ENCODE measurements around the gene POMC.
"Not testable (repeated sequence)": the region's sequence is repeated elsewhere in the genome, so short reads cannot be mapped to it uniquely, and the experiment has no call there.

Gene POMC

DNA sequence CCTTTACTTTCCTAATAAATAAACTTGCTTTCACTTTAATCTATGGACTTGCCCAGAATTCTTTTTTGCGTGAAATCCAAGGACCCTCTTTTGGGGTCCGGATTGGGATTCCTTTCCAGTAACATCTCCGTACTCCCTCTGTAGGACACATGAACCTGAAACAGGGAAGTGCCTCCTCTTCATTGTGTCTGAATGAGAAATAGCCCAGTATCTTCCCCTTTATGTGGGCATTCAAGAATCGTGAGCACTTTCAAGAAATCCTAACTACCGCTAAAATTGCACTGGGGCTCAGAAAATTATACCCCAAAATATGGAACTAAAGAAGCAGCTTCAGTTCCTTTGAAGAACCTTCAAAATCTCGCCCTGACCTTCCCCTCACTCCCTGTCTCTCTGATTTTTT is 7.8 kb upstream of the POMC start:
- DNase-seq, result no peak

DNA sequence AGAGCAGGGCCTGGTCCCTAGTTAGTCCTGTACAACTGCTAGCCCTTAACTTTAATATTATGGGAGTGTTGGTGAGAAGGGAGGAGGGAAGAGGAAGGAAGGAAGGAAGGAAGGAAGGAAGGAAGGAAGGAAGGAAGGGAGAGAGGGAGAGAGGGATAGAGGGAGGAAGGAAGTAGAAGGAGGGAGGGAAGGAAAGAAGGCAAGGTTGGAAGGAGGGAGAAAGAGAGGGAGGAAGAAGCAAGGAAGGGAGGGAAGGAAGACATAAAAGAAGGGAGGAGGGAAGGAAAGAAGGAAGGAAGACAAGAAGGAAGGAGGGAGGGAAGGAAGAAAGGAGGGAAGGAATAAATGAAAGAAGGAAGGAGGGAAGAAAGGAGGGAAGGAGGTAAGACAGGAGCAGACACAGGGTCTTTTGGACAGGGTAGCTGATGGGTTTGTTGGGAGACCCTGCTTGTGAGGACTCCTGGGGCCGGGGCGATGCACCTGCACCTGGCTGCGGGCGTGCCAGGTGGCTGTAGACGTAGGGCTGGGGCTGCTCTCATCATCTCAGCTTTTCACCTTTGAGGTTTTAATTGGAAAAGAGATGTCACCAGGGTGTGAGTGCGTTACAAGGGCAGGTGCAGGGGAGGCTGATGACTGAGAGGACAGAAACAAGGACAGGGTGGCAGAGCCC is 5.9 kb upstream of the POMC start:
- no peak for DNase-seq

DNA sequence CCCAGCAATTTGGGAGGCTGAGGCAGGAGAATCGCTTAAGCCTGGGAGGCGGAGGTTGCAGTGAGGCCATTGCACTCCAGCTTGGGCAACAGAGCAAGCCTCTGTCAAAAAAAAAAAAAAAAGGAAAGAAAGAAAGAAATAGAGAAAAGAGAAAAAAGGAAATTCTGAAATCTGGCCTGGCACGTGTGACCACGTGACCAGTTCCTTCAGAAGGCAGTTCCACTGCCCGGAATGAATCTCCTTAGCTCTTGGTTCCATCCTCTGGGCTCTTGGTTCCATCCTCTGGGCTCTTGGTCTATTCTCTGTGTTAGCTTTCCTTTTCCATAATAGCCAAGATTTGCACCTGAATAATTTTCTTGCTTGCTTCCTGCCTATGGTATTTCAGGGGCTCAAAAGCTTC is 5.3 kb upstream of the POMC start:
- DNase-seq, result no peak

DNA sequence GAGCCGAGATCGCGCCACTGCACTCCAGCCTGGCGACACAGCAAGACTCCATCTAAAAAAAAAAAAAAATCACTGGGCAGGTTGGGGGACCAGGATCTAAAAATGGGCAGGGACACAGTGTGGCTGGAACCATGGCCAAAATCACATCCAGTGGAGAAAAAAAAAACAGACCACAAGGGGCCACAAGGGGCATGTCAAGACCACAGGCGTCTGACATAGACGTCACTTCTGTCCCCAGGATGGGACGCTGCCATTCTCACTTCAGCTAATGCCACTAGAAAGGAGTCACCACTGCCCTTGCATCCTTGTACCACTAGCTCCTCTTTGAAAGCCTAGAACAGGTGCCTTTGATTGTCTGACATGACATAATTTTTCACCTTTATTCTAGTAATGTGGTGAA is 2.5 kb upstream of the POMC start:
- no peak for DNase-seq

DNA sequence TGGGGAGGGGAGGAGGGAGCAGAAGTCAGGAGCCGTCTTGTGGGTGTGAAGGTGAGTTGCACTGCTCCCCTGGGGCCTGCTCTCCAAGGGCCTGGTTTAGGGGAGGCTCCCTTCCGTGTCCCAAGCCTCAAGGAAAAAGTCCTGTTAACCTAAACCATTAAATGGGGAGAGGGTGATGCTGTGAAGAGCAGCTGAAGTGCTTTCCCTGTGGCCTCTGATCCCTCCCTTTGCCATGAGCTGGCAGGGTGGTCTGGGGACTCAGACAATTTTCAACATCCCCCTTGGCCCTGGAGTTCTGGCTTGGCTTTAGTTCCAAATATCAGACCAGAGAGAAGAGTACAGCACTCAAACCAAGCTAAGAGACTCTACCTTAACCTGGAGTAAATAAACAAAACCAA is 692 bp upstream of the POMC start:
- DNase-seq, result no peak

DNA sequence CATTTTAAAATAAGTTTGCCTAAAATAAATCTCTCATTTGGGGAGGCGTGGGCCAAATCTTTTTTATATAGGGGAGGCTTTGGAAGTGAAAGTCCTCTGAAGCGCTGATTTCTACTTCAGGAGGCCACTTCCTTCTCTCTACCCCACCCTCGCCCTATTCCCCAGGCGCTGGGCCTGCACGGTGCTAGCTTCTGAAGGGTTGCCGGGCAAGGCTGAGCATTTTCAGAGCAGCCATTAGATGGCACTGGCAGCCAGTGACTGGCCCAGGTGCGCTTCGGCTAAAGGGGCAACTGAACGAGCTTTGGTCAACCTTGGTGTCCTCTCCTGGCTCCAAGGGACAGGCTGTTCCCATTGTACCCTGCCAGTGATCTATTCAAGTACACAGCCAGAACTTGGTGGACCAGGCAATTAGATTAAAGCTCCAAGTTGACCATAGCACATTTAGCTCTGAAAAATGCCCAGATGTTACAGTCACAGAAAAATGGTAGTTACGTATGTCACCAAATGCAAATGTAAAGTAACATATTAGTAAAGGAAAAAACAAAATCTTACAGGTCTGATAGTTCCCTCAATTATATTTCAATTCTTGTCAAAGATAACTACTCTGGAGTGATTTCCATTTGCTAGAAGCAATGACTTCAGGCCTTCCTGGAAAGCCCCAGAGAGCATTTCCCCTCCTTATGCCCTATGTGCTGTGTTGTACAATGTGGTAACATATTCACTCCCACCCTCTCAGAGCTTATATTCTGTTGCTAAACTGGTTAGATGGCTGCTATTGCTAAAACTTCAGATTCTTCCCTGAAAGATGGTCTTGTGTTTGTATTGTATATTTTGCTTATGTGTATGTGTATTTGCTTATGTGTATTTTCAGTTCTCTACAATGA is 2.1 kb downstream of the POMC start:
- peak; percentile 48 to 72 for DNase-seq

DNA sequence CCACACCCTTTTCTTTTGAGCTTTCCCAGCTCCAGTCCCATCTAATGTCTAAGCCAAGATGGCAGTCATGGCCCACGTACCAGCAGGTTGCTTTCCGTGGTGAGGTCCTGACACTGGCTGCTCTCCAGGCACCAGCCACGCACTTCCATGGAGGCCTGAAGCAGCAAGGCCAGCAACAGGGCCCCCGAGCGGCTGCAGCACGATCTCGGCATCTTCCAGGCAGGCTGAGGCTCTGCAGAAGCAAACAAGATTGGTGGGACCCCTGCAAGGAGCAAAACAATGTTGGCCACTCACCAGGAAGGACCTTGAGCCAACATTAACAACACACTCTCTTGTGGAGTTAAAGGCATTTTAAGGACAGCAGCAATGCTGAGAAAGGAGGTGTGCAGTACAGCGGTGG is 3.8 kb downstream of the POMC start:
- DNase-seq, result no peak

DNA sequence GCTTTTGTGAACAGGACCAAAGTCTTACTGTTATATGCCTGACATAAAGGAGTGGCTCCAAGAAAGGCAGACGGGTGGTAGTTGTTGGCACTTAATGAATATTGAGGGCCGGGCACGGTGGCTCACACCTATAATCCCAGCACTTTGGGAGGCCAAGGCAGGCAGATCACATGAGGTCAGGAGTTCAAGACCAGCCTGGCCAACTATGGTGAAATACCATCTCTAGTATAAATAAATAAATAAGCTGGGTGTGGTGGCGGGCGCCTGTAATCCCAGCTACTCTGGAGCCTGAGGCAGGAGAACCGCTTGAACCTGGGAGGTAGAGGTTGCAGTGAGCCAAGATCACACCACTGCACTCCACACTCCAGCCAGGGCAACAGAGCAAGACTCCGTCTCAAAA is 6.3 kb downstream of the POMC start:
- DNase-seq, result not testable (repeated sequence)

DNA sequence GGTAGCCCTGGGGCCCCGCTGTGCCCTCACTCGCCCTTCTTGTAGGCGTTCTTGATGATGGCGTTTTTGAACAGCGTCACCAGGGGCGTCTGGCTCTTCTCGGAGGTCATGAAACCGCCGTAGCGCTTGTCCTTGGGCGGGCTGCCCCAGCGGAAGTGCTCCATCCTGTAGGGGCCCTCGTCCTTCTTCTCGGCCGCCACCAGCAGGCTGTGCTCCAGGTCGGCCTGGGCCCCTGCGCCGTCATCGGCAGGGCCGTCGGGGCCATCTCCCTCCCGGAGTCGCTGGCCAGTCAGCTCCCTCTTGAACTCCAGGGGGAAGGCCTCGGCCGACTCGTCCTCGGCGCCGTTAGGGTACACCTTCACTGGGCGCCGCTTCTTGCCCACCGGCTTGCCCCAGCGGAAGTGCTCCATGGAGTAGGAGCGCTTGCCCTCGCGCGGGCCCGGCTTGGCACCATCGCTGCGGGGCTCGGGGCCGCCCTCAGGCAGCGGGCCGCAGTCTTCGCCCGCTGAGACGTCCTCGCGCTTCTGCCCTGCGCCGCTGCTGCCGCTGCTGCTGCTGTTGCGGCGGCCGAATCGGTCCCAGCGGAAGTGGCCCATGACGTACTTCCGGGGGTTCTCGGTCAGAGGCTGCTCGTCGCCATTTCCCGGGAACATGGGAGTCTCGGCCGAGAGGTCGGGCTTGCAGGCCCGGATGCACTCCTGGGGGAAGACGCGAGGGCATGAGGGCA is 7.2 kb downstream of the POMC start:
- no peak for DNase-seq

DNA sequence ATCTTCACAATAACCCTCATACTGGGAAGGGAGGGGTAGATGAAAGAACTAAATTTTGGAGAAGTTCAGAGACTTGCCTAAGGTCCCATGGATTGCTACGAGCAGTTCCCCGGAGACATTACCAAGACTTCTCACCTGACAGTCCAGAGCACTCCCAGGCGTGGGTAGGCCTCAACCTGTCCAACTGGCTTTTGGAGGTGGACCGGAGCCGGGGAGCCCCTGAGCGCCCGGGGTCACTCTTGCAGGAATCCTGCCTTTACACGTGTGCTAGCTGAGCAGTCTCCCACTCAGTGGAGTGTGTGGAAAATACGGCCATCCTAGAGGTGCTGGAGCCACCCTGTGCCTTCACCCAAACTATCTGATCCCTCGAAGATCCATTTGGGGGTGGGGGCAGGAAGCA is 8.0 kb downstream of the POMC start:
- no peak for DNase-seq

DNA sequence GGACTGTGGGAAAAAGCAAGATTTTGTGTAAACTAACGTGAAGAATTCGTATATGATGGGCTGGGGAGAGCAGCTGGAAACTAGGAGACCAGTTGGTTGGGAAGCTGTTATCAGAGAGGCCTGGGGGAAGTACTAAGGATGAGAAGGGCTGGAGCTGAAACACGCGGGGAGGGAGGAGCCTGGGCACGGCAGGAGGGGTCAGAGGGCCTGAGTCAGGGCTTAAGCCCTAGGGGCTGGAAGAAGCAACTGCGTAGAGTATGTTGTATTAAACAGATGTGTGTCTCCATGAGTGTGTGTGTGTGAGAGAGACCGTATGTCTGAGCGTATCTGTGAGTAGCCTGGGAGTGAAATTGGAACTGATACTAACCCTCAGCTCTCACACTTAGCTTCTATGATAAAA is 8.4 kb downstream of the POMC start:
- DNase-seq, result no peak

DNA sequence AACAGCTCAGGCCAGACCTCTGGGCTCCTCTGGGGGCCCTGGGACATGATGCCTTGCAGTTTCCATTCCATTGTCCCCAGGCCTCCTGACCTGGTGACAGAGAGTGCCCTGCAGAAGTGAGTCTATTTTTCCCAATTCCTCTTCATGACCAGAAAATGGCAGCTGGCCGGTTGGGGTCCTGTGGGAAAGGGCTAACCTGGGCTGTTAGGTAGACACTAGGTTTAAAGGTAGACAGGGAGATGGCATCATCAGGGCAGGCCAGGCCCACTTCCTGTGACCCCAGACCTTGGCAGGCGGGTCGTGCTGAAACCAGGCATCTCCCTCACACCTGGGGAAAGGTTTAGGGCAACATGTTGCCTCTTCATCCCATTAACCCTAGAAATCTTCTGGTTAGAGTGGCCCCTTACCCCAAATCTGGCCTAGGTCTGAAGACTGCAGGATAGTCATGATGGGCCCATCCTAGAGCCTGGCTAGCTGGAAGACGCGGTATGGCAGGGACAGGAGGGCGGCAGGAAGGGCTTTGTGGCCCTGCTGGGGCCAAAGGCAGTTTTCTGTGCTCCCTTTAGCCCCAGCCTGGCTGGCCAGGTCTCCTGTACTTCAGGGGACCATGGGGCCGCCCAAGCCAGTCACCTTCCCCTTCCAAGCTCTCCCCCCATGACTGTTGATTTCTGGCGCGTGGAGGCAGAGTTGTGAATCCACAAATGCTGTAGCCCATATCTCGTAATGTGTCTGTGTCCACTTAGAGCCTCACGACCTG is 10.1 kb downstream of the POMC start:
- no peak for DNase-seq

DNA sequence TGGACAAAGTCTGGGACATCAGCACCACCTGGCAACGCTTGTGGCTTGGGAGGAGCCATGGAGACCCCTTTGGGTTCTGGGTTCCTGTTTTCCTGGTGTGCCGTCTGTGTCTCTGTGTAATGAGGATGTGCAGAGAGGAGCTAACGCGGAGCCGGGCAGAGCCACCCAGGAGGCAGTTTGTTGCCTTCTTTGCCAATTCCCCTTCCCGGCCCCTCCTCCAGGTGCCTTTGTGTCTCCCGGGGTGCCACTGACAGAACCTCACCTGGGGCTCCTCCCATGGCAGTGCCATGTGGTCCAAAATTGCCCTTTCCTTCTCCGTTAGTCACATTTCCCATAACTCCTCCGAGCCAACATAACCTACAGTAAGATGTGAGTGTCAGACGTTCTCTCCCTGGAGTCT is 13.0 kb downstream of the POMC start:
- DNase-seq, result no peak

DNA sequence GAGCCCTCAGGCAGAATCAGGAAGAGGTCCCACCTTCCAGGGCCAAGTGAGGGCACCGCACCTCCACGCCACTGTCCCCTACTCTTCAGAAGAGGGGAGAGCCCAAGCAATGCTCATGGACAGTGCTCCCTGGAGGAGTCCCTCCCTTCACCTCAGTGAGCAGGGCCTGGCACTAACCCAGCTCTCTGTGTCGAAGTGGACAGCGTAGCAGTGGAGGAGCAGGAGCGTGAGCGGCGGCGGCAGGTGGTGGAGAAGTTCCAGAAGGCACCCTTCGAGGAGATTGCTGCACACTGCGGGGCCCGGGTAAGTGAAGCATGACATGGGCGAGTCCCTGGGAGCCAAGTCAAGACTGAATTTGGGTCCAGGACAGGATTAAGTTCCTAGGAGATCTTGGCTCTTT is 16.7 kb downstream of the POMC start:
- no peak for DNase-seq

DNA sequence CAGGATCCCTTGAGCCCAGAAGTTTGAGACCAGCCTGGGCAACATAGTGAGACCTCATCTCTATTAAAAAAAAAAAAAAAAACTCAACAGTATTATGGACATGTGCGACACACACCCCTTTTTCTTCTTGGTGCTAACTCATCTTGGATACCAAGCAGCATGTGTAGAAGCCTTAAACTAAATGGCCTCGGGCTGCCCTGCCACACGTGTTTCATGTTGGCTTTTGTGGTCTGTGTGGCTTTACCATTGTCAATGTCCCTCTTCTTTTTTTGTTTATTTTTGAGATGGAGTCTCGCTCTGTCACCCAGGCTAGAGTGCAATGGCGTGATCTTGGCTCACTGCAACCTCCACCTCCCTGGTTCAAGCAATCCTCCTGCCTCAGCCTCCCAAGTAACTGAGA is 17.4 kb downstream of the POMC start:
- DNase-seq, result not testable (repeated sequence)

DNA sequence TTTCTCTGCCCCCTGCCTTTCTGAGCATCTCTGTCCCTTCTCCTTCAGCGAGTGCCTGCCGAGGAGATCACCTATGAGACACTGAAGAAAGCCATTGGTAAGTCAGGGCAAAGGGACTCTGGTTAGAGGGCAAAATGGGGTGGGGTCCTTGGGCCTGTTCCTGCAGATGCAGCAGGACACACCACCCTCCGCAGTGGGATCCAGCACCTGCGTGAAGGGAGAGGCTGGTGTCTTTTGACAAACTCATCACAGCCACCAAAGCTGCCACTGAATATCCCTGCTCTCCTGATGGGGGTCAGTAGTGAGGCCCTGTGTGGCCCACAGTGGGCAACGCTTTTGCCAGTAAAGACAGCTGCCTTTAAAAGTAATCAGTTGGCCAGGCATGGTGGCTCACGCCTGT is 18.7 kb downstream of the POMC start:
- DNase-seq, result no peak

DNA sequence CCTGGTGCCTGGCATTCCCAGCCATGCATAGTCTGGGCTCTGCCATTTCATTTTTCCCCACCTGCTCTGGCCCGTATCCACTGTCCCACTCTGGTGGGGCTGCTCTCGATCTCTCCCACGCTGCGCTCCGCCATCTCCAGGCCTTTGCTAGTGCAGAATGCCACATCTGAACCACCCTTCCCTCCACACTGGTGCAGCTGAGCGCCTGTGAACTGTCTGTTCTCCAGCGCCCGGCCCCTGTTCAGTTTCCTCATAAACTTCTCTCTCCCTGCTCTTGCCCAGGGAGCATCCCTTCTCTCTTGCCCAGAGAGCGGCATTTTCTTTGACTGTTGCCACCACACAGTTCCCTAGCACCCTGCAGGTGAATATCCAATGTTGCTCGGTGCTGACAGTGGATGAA is 21.5 kb downstream of the POMC start:
- no peak for DNase-seq

DNA sequence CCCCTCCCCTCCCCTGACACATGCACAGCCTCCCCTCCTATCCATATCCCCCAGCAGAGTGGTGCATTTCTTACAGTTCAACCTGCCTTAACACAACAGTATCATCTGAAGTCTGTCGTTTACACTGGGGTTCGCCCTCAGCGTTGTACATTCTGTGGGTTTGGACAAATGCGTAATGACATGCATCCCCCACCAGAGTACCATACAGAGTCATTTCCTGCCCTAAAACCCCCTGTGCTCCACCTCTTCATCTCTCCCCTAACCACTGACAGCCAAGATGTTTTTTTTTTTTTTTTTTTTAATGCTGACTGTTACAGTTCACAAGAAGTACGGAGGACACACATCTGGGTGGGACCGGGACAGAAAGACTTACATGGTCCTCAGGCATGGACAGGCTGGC is 22.6 kb downstream of the POMC start:
- DNase-seq, result no peak

DNA sequence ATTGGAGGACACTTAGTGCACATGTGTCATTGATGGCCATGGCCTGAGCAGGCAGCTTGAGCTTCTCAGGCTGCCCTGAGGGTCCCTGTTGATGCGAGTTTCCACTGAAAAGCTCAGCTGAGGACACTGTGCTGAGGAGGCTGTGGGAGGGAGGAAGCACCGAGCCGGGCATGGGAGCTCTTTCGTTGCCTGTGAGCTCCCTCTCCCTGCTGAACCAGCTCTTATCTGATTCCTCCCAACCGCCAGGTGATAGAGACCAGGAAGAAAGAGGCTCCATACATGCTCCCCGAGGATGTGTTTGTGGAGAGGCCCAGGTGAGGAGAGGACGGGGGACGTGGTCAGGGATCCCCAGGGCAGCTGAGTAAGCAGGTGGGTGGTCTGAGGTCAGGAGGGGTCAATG is 27.3 kb downstream of the POMC start:
- DNase-seq, result no peak

DNA sequence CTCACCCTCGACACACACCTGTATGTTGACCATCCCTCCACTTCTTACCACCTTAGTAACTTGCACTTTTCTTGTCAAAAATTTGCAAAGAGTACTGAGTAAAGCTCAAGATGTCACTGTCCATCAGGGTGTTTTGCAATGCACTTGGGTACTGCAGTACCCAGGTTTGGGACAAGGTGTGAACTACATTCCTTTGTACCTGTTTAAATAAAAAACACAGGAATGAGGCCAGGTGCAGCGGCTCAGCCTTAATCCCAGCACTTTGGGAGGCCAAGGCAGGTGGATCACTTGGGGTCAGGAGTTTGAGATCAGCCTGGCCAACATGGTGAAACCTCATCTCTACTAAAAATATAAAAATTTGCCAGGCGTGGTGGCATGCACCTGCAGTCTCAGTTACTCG is 27.8 kb downstream of the POMC start:
- DNase-seq, result not testable (repeated sequence)

DNA sequence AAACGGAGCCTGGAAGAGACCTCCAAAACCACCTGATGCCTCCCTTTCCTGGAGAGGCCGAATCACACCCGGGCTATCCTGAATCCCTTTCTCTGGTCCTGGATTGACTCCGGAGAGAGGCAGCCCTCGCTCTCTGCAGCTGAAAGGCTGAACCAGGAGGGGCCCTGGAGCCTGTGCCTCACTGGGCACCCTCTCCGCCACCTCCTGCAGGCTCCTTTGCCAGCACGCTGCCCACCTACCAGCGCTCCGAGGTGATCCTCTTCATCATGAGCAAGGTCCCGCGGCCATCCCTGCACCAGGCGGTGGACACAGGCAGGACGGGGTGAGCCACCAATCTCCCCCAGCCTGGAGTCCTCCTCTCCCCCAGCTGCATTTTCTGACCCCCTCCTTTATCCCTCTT is 35.7 kb downstream of the POMC start:
- DNase-seq, result no peak

DNA sequence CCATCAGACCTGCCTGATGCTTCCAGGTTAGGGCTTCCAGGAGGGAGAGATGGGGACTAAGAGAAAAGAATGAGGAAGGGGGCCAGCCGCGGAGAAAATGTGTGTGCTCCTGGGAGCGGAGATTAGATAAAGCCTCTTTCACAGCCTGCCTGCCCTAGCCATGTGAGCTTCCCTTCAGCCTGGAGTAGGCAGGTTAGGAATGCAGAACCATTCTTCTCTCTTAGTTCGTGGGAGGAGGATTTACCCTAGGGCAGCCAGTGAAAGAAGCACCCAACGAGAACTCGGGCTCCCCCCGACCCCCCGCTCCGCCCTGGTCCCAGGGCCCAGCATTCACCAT is 36.1 kb downstream of the POMC start:
- no peak for DNase-seq

DNA sequence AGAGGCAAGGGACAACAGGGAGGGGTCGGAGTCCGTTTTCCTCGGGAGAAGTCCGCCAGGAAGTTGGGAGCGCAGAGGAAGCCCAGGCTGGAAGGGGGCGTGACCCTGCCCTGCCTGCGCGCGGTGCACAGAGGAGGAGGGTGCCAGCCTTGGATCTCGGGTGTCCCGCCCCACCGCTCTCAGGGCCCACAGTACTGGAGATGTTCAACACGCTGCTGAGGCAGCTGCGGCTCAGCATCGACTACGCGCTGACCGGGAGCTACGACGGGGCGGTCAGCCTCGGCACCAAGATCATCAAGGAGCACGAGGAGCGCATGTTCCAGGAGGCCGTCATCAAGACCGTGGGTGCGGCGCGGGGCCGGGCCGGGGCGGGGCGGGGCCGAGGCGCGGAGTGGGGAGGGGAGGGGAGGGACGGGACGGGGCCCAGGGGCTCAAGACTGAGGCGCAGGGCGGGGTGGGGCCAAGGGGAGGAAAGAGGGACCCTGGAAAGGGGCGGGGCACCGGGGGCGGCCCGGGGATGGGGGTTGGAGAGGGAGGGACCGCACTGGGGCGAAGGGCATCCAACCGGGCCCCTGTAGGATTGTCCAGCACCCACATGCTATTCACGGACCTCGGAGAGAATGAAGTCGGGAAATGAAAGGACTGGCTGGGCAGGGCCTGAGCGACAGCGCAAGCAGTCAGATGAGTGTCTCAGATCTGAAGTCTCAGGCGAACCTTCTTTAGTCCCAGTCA is 36.6 kb downstream of the POMC start:
- DNase-seq, result no peak
